Activated T-cell treated with anti-CD3 and anti-CD28 coated beads for 1 hour (primary cell): ENCODE results near the gene USP25.

ENCODE experiments used
- DNase-seq: peaks from one replicate; pipeline ENCODE4 v3.0.0-alpha.2; 2020; ENCODE audit warnings: low read depth

Gene USP25

GRCh38 chr21:15763359-15763758, 33.6 kb downstream of the USP25 start:
- DNase-seq, result no peak

- DNase-seq, result no peak
These were observed 35.1 kb downstream of the USP25 start for GRCh38 chr21:15764878-15765277.

- DNase-seq, result no peak
These were observed 37.3 kb downstream of the USP25 start for GRCh38 chr21:15766952-15767603.

GRCh38 chr21:15768045-15768601, 38.3 kb downstream of the USP25 start:
- DNase-seq, result no peak

- DNase-seq, result no peak
These were observed 39.1 kb downstream of the USP25 start for GRCh38 chr21:15768853-15769252.

- no peak for DNase-seq
These were observed 41.5 kb downstream of the USP25 start for GRCh38 chr21:15771311-15771710.

- no peak for DNase-seq
These were observed 42.9 kb downstream of the USP25 start for GRCh38 chr21:15772654-15773053.

- no peak for DNase-seq
These were observed 44.8 kb downstream of the USP25 start for GRCh38 chr21:15774590-15774989.

- no peak for DNase-seq
These were observed 45.5 kb downstream of the USP25 start for GRCh38 chr21:15775291-15775690.

GRCh38 chr21:15775981-15776380, 46.2 kb downstream of the USP25 start:
- DNase-seq, result no peak

- no peak for DNase-seq
These were observed 47.0 kb downstream of the USP25 start for GRCh38 chr21:15776818-15777217.

- DNase-seq, result no peak
These were observed 52.2 kb downstream of the USP25 start for GRCh38 chr21:15781986-15782385.

- DNase-seq, result no peak
These were observed 59.2 kb downstream of the USP25 start for GRCh38 chr21:15788847-15789523.

GRCh38 chr21:15793109-15793508, 63.3 kb downstream of the USP25 start:
- DNase-seq, result no peak

- DNase-seq, result no peak
These were observed 63.9 kb downstream of the USP25 start for GRCh38 chr21:15793550-15794235.

- DNase-seq, result no peak
These were observed 64.6 kb downstream of the USP25 start for GRCh38 chr21:15794277-15794912.

GRCh38 chr21:15795533-15795932, 65.8 kb downstream of the USP25 start:
- no peak for DNase-seq

- no peak for DNase-seq
These were observed 68.0 kb downstream of the USP25 start for GRCh38 chr21:15797577-15798363.

- no peak for DNase-seq
These were observed 71.6 kb downstream of the USP25 start for GRCh38 chr21:15801352-15801863.

- no peak for DNase-seq
These were observed 74.6 kb downstream of the USP25 start for GRCh38 chr21:15804247-15805005.

GRCh38 chr21:15809065-15809464, 79.3 kb downstream of the USP25 start:
- DNase-seq, result no peak
